Mesendoderm (in vitro differentiated cells): ENCODE measurements around the gene NEUROD1. TPM values are rescaled to one million over a fixed set of nuclear protein-coding genes. Genes with fewer than 3 reads are reported as not detected.

ENCODE experiments used
- DNase-seq: peaks from one replicate; pipeline ENCODE4 v3.0.0; 2013
- H2AK5ac ChIP-seq: 2 replicates; pipeline ENCODE4 v1.6.1; 2013; ENCODE audit warnings: low read length, inconsistent platforms
- H2BK120ac ChIP-seq: 2 replicates; pipeline ENCODE4 v1.6.1; 2013; ENCODE audit warnings: low read depth, mild to moderate bottlenecking, low read length, moderate library complexity, mixed read lengths
- H2BK15ac ChIP-seq: replicated peaks from 2 replicates; pipeline ENCODE4 v1.6.1; 2013; ENCODE audit warnings: low read depth, mild to moderate bottlenecking, moderate library complexity
- H2BK5ac ChIP-seq: 2 replicates; pipeline ENCODE4 v1.6.1; 2013; ENCODE audit warnings: low read length, inconsistent platforms
- H3K18ac ChIP-seq: 2 replicates; pipeline ENCODE4 v1.6.1; 2013; ENCODE audit warnings: mild to moderate bottlenecking, low read length, mixed read lengths
- H3K23ac ChIP-seq: one replicate; pipeline ENCODE4 v1.6.1; 2013; ENCODE audit warnings: low read length
- H3K27ac ChIP-seq: 2 replicates; pipeline ENCODE4 v1.5.1; 2013; ENCODE audit warnings: low read depth, mild to moderate bottlenecking, inconsistent platforms, low read length, moderate library complexity
- H3K27me3 ChIP-seq: 2 replicates; pipeline ENCODE4 v1.6.1; 2013; ENCODE audit warnings: low read length, control low read depth, mild to moderate bottlenecking, inconsistent platforms; ENCODE audit not compliant: insufficient read depth, poor library complexity
- H3K36me3 ChIP-seq: 2 replicates; pipeline ENCODE4 v1.6.1; 2013; ENCODE audit warnings: low read length, inconsistent platforms; ENCODE audit not compliant: control insufficient read depth, insufficient read depth
- H3K4ac ChIP-seq: one replicate; pipeline ENCODE4 v1.6.1; 2013; ENCODE audit warnings: low read depth, mild to moderate bottlenecking, low read length, moderate library complexity
- H3K4me1 ChIP-seq: 2 replicates; pipeline ENCODE4 v1.6.1; 2013; ENCODE audit warnings: low read depth, low read length, inconsistent platforms; ENCODE audit not compliant: control insufficient read depth
- H3K4me2 ChIP-seq: 2 replicates; pipeline ENCODE4 v1.6.1; 2013; ENCODE audit warnings: low read length
- H3K4me3 ChIP-seq: 2 replicates; pipeline ENCODE4 v1.5.1; 2013; ENCODE audit warnings: mild to moderate bottlenecking, low read length
- H3K56ac ChIP-seq: one replicate; pipeline ENCODE4 v1.6.1; 2013; ENCODE audit warnings: low read length
- H3K79me1 ChIP-seq: 2 replicates; pipeline ENCODE4 v1.6.1; 2013; ENCODE audit warnings: low read length, inconsistent platforms
- H3K79me2 ChIP-seq: 2 replicates; pipeline ENCODE4 v1.6.1; 2013; ENCODE audit warnings: mild to moderate bottlenecking, low read length; ENCODE audit not compliant: control insufficient read depth, insufficient read depth
- H3K9ac ChIP-seq: 2 replicates; pipeline ENCODE4 v1.6.1; 2013; ENCODE audit warnings: low read length, inconsistent platforms
- H4K5ac ChIP-seq: one replicate; pipeline ENCODE4 v1.6.1; 2013; ENCODE audit warnings: low read length
- H4K8ac ChIP-seq: one replicate; pipeline ENCODE4 v1.6.1; 2013; ENCODE audit warnings: low read depth, mild to moderate bottlenecking, control low read depth, low read length, moderate library complexity
- WGBS: extraction: QIAGEN DNeasy Blood & Tissue Kit; methylation state at CpG from one replicate; pipeline ENCODE4 v1.1.7; 2013; ENCODE audit warnings: low lambda C conversion rate, missing lambda C conversion rate; ENCODE audit not compliant: insufficient coverage; ENCODE audit errors: extremely low coverage; 5-methylcytosine and 5-hydroxymethylcytosine counted together
- polyA plus RNA-seq, 2 experiments: library from polyadenylated mRNA; stranded (reverse); fragments of 200-250 nt; gene quantifications; one replicate each; pipeline ENCODE4 v1.2.3, GENCODE V29; 2013

The NEUROD1 gene
- polyA plus RNA-seq (2013, experiment 1 of 2): 0.01 TPM
- 0.01 TPM for polyA plus RNA-seq (2013, experiment 2 of 2)

DNA sequence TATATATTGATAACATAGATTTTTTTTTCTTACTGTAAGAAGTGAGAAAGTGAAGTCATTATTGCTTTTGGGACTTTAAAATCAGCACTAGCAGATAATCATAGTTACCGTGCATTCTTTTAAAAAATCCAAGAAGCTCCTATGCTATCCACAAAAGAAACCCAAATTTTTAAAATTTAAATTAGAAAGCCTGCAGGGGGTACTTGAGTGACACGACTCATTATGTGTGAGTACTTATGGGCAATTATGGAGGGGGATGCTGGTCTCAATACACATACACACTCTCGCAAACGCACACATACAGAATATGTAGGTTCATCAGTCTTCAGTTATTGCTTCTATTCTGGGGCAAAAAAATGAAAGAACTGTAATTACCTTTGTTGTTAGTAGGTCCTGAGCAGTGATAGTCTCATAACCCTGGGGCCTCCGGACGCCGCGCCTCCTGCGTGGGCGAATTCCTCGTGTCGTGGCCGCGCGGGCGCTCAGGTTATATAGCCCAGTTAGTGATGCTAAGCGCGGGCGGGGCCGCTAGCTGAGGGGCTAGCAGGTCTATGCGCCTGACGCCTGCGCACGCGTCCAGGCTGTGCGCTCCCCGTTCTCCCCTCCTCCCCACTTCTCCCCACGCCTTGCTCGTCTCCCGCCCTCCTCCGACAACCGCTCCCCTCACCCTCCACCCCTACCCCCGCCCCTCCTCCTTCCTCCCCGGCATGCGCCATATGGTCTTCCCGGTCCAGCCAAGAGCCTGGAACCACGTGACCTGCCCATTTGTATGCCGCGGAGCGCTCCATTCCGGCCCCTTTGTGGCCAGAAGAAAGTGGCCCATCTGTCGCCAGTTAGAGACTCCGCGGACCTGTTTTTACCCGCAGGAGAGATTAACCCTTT is at the start of gene NEUROD1:
TSS of gene NEUROD1 (minus strand) at position 463 of the 882 bp plus-strand sequence. CDS start 1,657 bp downstream, outside the sequence.
- no peaks in the 10 kb centered on the region for H3K36me3 ChIP-seq
- no peak within 1 kb of the TSS for H3K4me2 ChIP-seq
- no peak within 1 kb of the TSS for H2AK5ac ChIP-seq
- no peak within 1 kb of the TSS for H3K23ac ChIP-seq
- no CpG with 5 or more reads among the region's 45 CpGs for WGBS
- no peak within 1 kb of the TSS for H2BK5ac ChIP-seq
- H3K27me3 ChIP-seq: peaks cover 72% of the 10 kb centered on the region
- no peak within 1 kb of the TSS for H4K8ac ChIP-seq
- no peaks in the 10 kb centered on the region for H3K79me2 ChIP-seq
- H3K4ac ChIP-seq: no peak within 1 kb of the TSS
- no peak within 1 kb of the TSS for H2BK15ac ChIP-seq
- no peak within 1 kb of the TSS for H3K27ac ChIP-seq
- DNase-seq: peak; percentile 62
- no peak within 1 kb of the TSS for H3K56ac ChIP-seq
- H3K9ac ChIP-seq: no peak within 1 kb of the TSS
- no peak within 1 kb of the TSS for H4K5ac ChIP-seq
- H3K4me1 ChIP-seq: no peaks in the 10 kb centered on the region
- no peak within 1 kb of the TSS for H2BK120ac ChIP-seq
- no peak within 1 kb of the TSS for H3K18ac ChIP-seq
- H3K79me1 ChIP-seq: no peaks in the 10 kb centered on the region
- H3K4me3 ChIP-seq: no peak within 1 kb of the TSS

- no peak overlapping the region for H3K4ac ChIP-seq
- no peak overlapping the region for H3K4me2 ChIP-seq
- H3K18ac ChIP-seq: no peak overlapping the region
- no peak overlapping the region for H2BK15ac ChIP-seq
- H3K79me2 ChIP-seq: no peaks in the 10 kb centered on the region
- H3K56ac ChIP-seq: no peak overlapping the region
- H3K4me3 ChIP-seq: no peak overlapping the region
- H2AK5ac ChIP-seq: no peak overlapping the region
- H3K36me3 ChIP-seq: no peaks in the 10 kb centered on the region
- no peak overlapping the region for H2BK120ac ChIP-seq
- no CpG with 5 or more reads among the region's 1 CpG for WGBS
- DNase-seq: no peak
- H3K27ac ChIP-seq: no peak overlapping the region
- H3K9ac ChIP-seq: no peak overlapping the region
- H2BK5ac ChIP-seq: no peak overlapping the region
- H3K27me3 ChIP-seq: no peaks in the 10 kb centered on the region
- H3K23ac ChIP-seq: no peak overlapping the region
- no peaks in the 10 kb centered on the region for H3K79me1 ChIP-seq
- no peak overlapping the region for H4K8ac ChIP-seq
- no peaks in the 10 kb centered on the region for H3K4me1 ChIP-seq
- no peak overlapping the region for H4K5ac ChIP-seq
Observed at GRCh38 chr2:181725476-181725875, 45.2 kb upstream of the NEUROD1 start.

DNA sequence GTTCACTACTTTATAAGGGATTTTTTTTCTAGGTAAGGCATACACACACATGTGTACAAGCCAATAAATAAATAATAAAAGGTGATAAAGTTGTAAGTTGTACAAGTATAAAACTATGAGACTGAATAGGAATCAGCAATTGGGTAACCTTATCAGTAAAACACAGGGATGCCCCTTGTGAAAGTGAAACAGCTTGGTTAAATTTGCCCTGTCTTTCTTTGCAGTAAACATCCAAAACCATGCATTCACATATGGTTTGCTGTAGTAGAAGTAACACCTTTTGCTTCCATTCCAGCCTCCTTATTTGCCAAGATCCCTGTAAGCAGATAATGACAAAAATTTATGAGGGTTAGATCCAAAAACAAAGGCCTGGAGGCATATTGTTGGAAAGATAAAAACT is 44.3 kb upstream of the NEUROD1 start:
- H3K4me1 ChIP-seq: no peaks in the 10 kb centered on the region
- H3K9ac ChIP-seq: no peak overlapping the region
- no peak overlapping the region for H3K4me3 ChIP-seq
- H3K4ac ChIP-seq: no peak overlapping the region
- no peaks in the 10 kb centered on the region for H3K79me2 ChIP-seq
- H3K18ac ChIP-seq: no peak overlapping the region
- H3K23ac ChIP-seq: no peak overlapping the region
- no peak overlapping the region for H2BK15ac ChIP-seq
- no peak overlapping the region for H3K56ac ChIP-seq
- H4K5ac ChIP-seq: no peak overlapping the region
- H3K27me3 ChIP-seq: no peaks in the 10 kb centered on the region
- H3K27ac ChIP-seq: no peak overlapping the region
- H3K4me2 ChIP-seq: no peak overlapping the region
- no peaks in the 10 kb centered on the region for H3K79me1 ChIP-seq
- no peaks in the 10 kb centered on the region for H3K36me3 ChIP-seq
- no peak overlapping the region for H2AK5ac ChIP-seq
- no peak overlapping the region for H4K8ac ChIP-seq
- DNase-seq: no peak
- H2BK120ac ChIP-seq: no peak overlapping the region
- no peak overlapping the region for H2BK5ac ChIP-seq

DNA sequence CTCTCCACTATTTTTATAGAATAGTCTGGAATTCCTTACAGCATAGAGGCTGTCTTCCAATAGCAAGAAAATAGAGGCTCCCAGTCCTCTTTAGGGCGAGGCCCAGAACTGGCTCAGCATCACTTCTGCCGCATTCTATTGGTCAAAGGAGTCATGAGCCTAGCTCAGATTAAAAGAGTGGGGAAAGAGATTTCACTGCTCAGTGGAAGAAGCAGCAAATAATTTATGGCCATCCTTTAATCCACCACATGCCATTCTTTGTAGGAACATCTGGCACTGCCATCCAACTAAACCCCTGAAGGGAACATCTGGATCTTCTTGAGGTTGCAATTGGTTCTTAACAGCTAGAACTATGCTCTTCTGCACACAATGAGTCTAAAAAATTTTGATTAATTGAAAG is 43.4 kb upstream of the NEUROD1 start:
- Histone ChIP-seq H3K9ac (no peak overlapping the region), H4K8ac (no peak overlapping the region), H3K56ac (no peak overlapping the region), H3K4me1 (no peaks in the 10 kb centered on the region), H3K27me3 (no peaks in the 10 kb centered on the region), H4K5ac (no peak overlapping the region), H2BK15ac (no peak overlapping the region), H2AK5ac (no peak overlapping the region), H3K79me1 (no peaks in the 10 kb centered on the region), H3K4me3 (no peak overlapping the region), H3K4ac (no peak overlapping the region), H3K27ac (no peak overlapping the region), H3K36me3 (no peaks in the 10 kb centered on the region), H2BK120ac (no peak overlapping the region), H3K18ac (no peak overlapping the region), H2BK5ac (no peak overlapping the region), H3K4me2 (no peak overlapping the region), H3K79me2 (no peaks in the 10 kb centered on the region), H3K23ac (no peak overlapping the region)
- no CpG with 5 or more reads among the region's 2 CpGs for WGBS
- no peak for DNase-seq

GRCh38 chr2:181715033-181715630 is 34.8 kb upstream of the NEUROD1 start:
- H3K9ac ChIP-seq: no peak overlapping the region
- H3K18ac ChIP-seq: no peak overlapping the region
- H3K4ac ChIP-seq: no peak overlapping the region
- no peak overlapping the region for H3K23ac ChIP-seq
- no peak overlapping the region for H4K5ac ChIP-seq
- H3K79me1 ChIP-seq: no peaks in the 10 kb centered on the region
- no peak overlapping the region for H3K4me2 ChIP-seq
- H3K27me3 ChIP-seq: peaks cover 2% of the 10 kb centered on the region
- H4K8ac ChIP-seq: no peak overlapping the region
- H2BK120ac ChIP-seq: no peak overlapping the region
- DNase-seq: peak; percentile 76
- H2BK15ac ChIP-seq: no peak overlapping the region
- no peak overlapping the region for H3K56ac ChIP-seq
- no peaks in the 10 kb centered on the region for H3K4me1 ChIP-seq
- H3K4me3 ChIP-seq: no peak overlapping the region
- H3K36me3 ChIP-seq: no peaks in the 10 kb centered on the region
- no peak overlapping the region for H3K27ac ChIP-seq
- no peaks in the 10 kb centered on the region for H3K79me2 ChIP-seq
- no CpG with 5 or more reads among the region's 2 CpGs for WGBS
- H2AK5ac ChIP-seq: no peak overlapping the region
- no peak overlapping the region for H2BK5ac ChIP-seq
